ENCODE results near the gene PTDSS2.
"Not testable (repeated sequence)": the region's sequence is repeated elsewhere in the genome, so short reads cannot be mapped to it uniquely, and the experiment has no call there.

The PTDSS2 gene

DNA sequence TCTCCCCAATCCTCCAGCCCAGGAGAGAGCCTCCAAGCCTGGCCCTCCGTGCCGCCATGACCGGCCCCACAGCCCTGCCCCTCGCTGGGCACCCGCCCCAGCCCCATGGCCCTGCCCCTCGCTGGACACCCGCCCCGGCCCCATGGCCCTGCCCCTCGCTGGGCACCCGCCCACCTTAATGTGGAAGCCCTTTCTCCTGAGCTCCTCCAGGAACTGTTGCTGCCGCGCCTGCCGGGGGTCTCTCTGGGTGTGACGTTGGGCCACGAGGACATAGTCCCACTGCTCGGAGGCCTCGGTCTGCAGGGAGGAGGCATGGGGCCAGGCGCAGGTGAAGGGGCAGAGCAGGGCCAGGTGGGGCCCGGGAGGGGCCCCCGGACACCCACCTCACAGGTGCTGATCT is 16.4 kb upstream of the PTDSS2 start:
- no peak for DNase-seq

DNA sequence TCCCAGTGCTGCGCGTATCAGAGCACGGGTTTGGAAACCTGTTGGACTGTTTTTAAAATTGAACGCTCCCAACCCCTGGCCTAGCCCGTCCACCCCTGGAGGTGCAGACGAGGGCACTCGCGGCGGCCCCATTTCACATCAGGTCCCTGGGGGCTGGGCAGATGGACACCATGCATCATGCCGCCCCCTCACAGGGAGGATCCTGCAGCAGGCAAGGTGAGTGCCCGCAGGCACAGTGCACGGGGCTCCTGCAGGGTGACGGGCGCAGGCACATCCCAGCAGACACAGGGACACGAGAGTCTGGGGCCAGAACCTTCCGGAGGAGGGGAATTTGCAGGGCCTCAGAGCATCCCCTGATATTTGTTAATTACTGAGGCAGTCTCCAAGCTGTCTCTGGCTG is 15.6 kb upstream of the PTDSS2 start:
- DNase-seq: no peak

GRCh38 chr11:434999-435740 is 14.9 kb upstream of the PTDSS2 start:
- not testable (repeated sequence) for DNase-seq

- no peak for DNase-seq
These were observed 12.7 kb upstream of the PTDSS2 start for GRCh38 chr11:437228-437870.

DNA sequence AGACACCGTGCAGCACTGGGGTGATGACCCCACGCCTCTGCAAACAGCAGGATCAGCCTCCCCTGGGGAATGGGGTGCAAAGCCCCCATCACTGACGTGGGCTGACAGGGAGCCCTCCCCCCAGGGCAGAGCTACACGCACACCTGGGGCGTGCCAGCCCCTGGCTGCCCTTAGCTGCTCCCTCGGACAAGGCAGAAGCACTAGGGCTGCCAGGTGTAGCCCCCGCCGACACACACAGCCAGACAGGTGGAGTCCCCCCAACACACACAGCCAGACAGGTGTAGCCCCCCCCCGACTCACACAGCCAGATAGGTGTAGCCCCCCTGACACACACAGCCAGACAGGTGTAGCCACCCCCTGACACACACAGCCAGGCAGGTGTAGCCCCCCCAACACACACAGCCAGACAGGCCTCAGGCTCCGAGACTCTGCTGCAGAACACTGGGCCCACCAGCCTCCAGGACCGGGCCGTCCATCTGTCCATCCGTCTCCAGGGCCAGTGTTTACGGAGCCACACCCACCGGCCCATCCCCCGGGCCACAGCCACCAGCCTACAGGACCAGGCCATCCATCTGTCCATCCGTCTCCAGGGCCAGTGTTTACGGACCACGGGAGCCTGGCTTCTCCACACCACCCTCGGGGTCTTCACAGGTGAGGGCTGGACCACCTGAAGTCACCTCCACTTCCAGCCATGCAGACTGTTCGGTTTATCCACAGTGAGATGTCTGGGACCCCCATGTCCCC is 11.8 kb upstream of the PTDSS2 start:
- no peak for DNase-seq

DNA sequence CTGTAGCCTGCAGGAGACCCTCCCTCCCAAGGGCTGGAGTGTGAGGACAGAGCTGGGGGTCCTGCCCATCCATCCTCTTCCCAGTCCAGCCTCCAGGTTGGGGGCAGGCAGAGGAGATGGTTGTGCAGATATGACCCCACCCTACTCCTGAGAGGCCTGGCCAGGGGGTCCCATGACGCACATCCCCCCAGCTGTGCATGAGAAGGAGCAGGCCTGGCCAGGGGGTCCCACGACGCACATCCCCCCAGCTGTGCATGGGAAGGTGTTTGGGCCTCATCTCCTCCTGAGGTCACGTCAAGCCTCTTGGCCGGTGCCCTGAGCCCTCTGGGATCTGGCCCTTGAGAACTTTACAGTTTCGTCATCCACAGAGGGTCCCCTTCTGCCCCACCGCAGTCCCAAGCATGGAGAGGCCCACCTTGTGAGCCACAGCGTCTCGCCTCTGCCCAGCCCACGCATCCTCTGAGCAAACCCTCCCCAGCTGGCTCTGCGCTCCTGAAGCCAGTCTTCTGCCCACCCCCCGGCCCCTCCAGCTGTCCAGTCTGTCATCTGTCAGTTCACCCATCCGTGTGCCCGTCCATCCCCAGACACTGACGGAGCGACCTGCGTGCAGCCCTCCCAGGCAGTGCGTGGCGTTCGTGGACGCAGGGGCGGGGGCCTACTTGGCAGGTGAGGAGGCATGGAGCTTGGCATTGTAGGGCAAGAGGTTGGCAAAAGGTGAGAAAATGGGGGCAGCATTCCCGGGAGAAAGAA is 10.6 kb upstream of the PTDSS2 start:
- DNase-seq: no peak

- no peak for DNase-seq
These were observed 9.7 kb upstream of the PTDSS2 start for GRCh38 chr11:440065-441042.

- DNase-seq: no peak
These were observed 9.0 kb upstream of the PTDSS2 start for GRCh38 chr11:441043-441417.

GRCh38 chr11:441418-442274 is 8.4 kb upstream of the PTDSS2 start, which contains the start of gene ANO9:
Gene ANO9 (minus strand): TSS chr11:442011. CDS start chr11:441926, 85 bp downstream.
- no peak for DNase-seq

- DNase-seq: no peak
These were observed 7.4 kb upstream of the PTDSS2 start for GRCh38 chr11:442611-443081.

GRCh38 chr11:443542-444199 is 6.4 kb upstream of the PTDSS2 start:
- no peak for DNase-seq

- no peak for DNase-seq
These were observed 5.5 kb upstream of the PTDSS2 start for GRCh38 chr11:444396-445144.

DNA sequence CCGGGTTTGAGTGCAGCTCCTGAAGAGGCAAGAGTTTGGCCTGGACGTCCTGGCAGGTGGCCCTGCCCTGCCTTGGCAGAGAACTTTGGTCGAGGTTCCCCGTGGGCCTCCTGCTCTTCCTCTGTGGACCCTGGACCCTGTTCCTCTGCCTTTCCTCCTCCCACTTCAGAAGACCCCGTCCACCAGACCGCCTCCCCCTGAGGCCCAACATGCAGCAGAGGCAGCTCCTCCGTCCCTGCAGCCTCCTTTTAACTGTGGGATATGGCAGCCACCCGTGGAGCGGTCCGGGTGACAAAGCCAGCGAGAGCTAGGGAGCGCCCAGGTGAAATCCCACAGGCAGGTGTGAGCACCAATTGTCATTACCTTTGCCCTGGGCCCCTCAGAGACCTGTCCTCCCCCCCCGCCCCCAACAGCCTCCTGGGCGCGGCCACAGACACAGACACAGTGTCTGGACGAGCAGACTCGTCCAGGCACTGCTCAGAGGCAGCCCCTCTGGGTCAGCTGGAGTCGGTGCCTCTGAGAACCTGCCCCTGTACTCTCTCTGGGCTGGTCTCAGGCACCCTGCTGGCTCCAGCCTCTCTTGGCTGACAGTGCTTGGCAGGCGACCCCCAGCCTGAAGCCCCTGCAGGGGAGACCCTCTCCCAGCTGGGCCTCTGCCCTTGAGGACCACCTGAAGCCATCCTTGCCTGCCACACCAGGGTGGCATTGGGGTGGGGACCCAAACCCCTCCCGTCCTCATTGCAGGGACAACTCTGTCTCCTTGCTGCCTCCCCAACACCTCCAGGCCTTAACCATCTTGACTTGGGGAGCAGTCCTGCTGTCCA is 4.1 kb upstream of the PTDSS2 start:
- no peak for DNase-seq

DNA sequence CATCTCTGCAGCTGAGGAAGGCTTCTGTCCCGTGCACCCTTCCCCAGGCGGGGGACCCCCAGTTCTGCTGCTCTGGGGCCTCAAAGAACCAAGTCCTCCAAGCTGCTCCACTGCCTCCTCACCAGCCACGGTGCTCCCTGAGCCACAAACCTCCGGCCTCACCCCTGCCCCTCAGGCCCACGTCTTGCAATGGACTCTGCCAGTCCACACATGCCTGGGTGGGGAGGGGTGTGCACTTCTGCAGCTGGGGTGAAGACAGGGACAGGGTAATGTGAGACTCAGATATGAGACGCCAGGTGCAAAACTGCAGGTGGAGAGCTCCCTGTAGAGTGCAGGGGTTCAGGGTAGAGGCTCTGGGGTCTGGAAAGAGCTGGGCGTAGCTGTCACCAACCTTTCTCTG is 3.2 kb upstream of the PTDSS2 start:
- no peak for DNase-seq

- peak; percentile 83 for DNase-seq
These were observed 2.0 kb upstream of the PTDSS2 start for GRCh38 chr11:447923-448731.

GRCh38 chr11:450809-451451 is 851 bp downstream of the PTDSS2 start:
- peak; percentile 65 for DNase-seq

DNA sequence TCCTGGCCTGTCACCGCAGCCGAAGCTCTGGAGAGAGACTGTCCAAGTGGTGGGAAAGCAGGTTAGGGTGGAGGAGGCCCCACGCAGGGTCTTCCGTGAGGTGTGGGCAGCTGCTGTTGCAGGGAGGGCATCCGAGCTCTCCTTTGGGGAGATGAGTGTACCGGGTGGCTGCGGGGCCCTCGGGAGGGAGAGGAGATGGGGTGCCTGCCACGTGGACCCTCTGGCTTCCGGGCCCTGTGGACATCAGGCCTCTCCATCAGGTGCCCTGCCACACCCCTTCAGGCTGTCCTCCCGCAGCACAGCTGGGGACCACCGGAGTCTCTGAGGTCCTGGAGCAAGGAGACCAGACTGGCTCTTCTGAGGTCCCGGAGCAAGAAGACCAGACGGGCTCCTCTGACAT is 1.7 kb downstream of the PTDSS2 start:
- no peak for DNase-seq
